Aorta (tissue), 5 donors: ENCODE data around the gene KIFC1. TPM values are rescaled to one million over a fixed set of nuclear protein-coding genes. Genes with fewer than 3 reads are reported as not detected.
"Not testable (repeated sequence)": the region's sequence is repeated elsewhere in the genome, so short reads cannot be mapped to it uniquely, and the experiment has no call there.

Experiments
- ATAC-seq: fragments of 200-7000 bp; cut with Tn5 transposase; one replicate; pipeline ENCODE4 v1.9.1; 2022; ENCODE audit warnings: moderate library complexity; ENCODE audit not compliant: low FRiP score
- DNase-seq, 2 donors: peaks; one replicate each; pipeline ENCODE4 v3.0.0-alpha.2; 2020
- H3K27ac ChIP-seq, 2 donors: one replicate each; pipeline ENCODE4 v1.5.1; 2013; ENCODE audit warnings: low read length in 2 of 2, mild to moderate bottlenecking in 2 of 2, moderate library complexity in 2 of 2, control low read depth in 1 of 2, inconsistent platforms in 1 of 2, low read depth in 1 of 2
- H3K27me3 ChIP-seq, 2 donors: one replicate each; pipeline ENCODE4 v1.6.1; 2013; ENCODE audit warnings: control low read depth in 1 of 2, low read length in 1 of 2, mild to moderate bottlenecking in 1 of 2, moderate library complexity in 1 of 2; ENCODE audit not compliant: insufficient read depth in 2 of 2, control insufficient read depth in 1 of 2
- H3K36me3 ChIP-seq, 2 donors: one replicate each; pipeline ENCODE4 v1.6.1; 2013; ENCODE audit warnings: control low read depth in 1 of 2, low read length in 1 of 2, mild to moderate bottlenecking in 1 of 2; ENCODE audit not compliant: insufficient read depth in 2 of 2, control insufficient read depth in 1 of 2
- H3K4me1 ChIP-seq, 2 donors: one replicate each; pipeline ENCODE4 v1.6.1; 2013; ENCODE audit warnings: low read length in 2 of 2, control low read depth in 1 of 2, mild to moderate bottlenecking in 1 of 2, moderate library complexity in 1 of 2; ENCODE audit not compliant: insufficient read depth in 2 of 2, control insufficient read depth in 1 of 2
- H3K4me3 ChIP-seq, 2 donors: one replicate each; pipeline ENCODE4 v1.5.1; 2013; ENCODE audit warnings: low read length in 2 of 2, control low read depth in 1 of 2, mild to moderate bottlenecking in 1 of 2
- H3K9me3 ChIP-seq: one replicate; pipeline ENCODE4 v1.6.1; 2013; ENCODE audit warnings: mild to moderate bottlenecking, low read length; ENCODE audit not compliant: control insufficient read depth
- WGBS, 2 donors: extraction: QIAGEN DNeasy Blood & Tissue Kit; methylation state at CpG; one replicate each; pipeline ENCODE4 v1.1.7; 2013; 5-methylcytosine and 5-hydroxymethylcytosine counted together
- intact Hi-C, 2 donors: fragments of 100-400 bp; cut with DNase I; formaldehyde crosslinking; loops; one replicate each; pipeline versions ENCODE4 v1.14.2 to v1.15.0; 2022
- polyA plus RNA-seq, 2 donors: library from polyadenylated mRNA; stranded (reverse); fragments of 200-250 nt; gene quantifications; one replicate each; pipeline ENCODE4 v1.2.3, GENCODE V29; 2013
- total RNA-seq, 2 donors: library from RNA; stranded (reverse); fragmentation: NEBNext Ultra II Directional; extraction: Animal tissue kit (Norgen Biotek cat#: 25700); gene quantifications; one replicate each; pipeline ENCODE4 v1.2.1, GENCODE V29; 2021
- donor health status: healthy with polysubstance abuse.
- donor health status: Bipolar disorder and iron deficiency.
- donor health status: DM: no; HTN: no; CAD: no.
- donor health status: DM: no; HTN: no; CAD: no.
- donor health status: DM: yes; HTN: yes; CAD: no.

The KIFC1 gene
- total and polyA plus RNA-seq, 4 donors = 1.3 to 2.0 (median 1.5) TPM; not detected in 1

GRCh38 chr6:33384581-33385020 is 7.0 kb upstream of the KIFC1 start:
- no peak overlapping the region for H3K4me3 ChIP-seq
- no peaks in the 10 kb centered on the region for H3K9me3 ChIP-seq
- intact Hi-C loops = no loop called here
- no peaks in the 10 kb centered on the region for H3K27me3 ChIP-seq
- 21 to 33% methylated on average over 4 of the region's 4 CpGs for WGBS, 2 donors
- DNase-seq (no peak), ATAC-seq (peak; percentile 50)
- H3K4me1 ChIP-seq = no peaks in the 10 kb centered on the region
- no peak overlapping the region for H3K27ac ChIP-seq
- H3K36me3 ChIP-seq = no peaks in the 10 kb centered on the region

GRCh38 chr6:33390173-33390572 is 1.4 kb upstream of the KIFC1 start:
- no peaks in the 10 kb centered on the region for H3K36me3 ChIP-seq
- H3K9me3 ChIP-seq = no peaks in the 10 kb centered on the region
- H3K27ac ChIP-seq = no peak overlapping the region
- DNase-seq = no peak
- WGBS, 2 donors = 90 to 96% methylated on average over 2 of the region's 2 CpGs
- H3K4me1 ChIP-seq = no peaks in the 10 kb centered on the region
- H3K27me3 ChIP-seq = no peaks in the 10 kb centered on the region
- no peak overlapping the region for H3K4me3 ChIP-seq
- intact Hi-C loops = loop anchor here in 1 of 2 donors (2.0 kb wide), 1 partner anchor 37 kb away; no protein-coding TSS in a partner anchor
- ATAC-seq = no peak

GRCh38 chr6:33390767-33391277 is 801 bp upstream of the KIFC1 start:
- intact Hi-C loops = loop anchor here (1.0 to 2.0 kb wide), 3 partner anchors 19 to 36 kb away; no protein-coding TSS in a partner anchor
- Histone ChIP-seq H3K27me3 (no peaks in the 10 kb centered on the region), H3K27ac (peak overlapping the region in 1 of 2 donors; percentile 79), H3K4me3 (no peak overlapping the region), H3K9me3 (no peaks in the 10 kb centered on the region), H3K36me3 (no peaks in the 10 kb centered on the region), H3K4me1 (no peaks in the 10 kb centered on the region)
- ATAC-seq (no peak), DNase-seq (no peak)
- WGBS, 2 donors = 74 to 81% methylated on average over 9 of the region's 9 CpGs

- Histone ChIP-seq H3K36me3 (no peaks in the 10 kb centered on the region), H3K4me3 (no peak overlapping the region), H3K27me3 (no peaks in the 10 kb centered on the region), H3K9me3 (no peaks in the 10 kb centered on the region), H3K4me1 (no peaks in the 10 kb centered on the region), H3K27ac (no peak overlapping the region)
- intact Hi-C loops = loop anchor here (1.0 to 2.0 kb wide), 3 partner anchors 18 to 35 kb away; no protein-coding TSS in a partner anchor
- DNase-seq (no peak), ATAC-seq (no peak)
- WGBS, 2 donors = 0% methylated on average over 31 of the region's 31 CpGs
These were observed 435 bp downstream of the KIFC1 start for GRCh38 chr6:33391922-33392594.

- intact Hi-C loops = no loop called here
- ATAC-seq = no peak
- Histone ChIP-seq H3K36me3 (no peaks in the 10 kb centered on the region), H3K27ac (no peak overlapping the region), H3K4me3 (no peak overlapping the region), H3K4me1 (no peaks in the 10 kb centered on the region), H3K27me3 (no peaks in the 10 kb centered on the region), H3K9me3 (no peaks in the 10 kb centered on the region)
- 38 to 46% methylated on average over 5 of the region's 5 CpGs for WGBS, 2 donors
- no peak for DNase-seq
These were observed 949 bp downstream of the KIFC1 start for GRCh38 chr6:33392595-33392948.

GRCh38 chr6:33392979-33393378 is 1.4 kb downstream of the KIFC1 start:
- H3K36me3 ChIP-seq = no peaks in the 10 kb centered on the region
- WGBS, 2 donors = 59% methylated on average over 3 of the region's 3 CpGs
- intact Hi-C loops = no loop called here
- ATAC-seq (no peak), DNase-seq (no peak)
- no peak overlapping the region for H3K4me3 ChIP-seq
- H3K4me1 ChIP-seq = no peaks in the 10 kb centered on the region
- no peaks in the 10 kb centered on the region for H3K9me3 ChIP-seq
- no peaks in the 10 kb centered on the region for H3K27me3 ChIP-seq
- H3K27ac ChIP-seq = no peak overlapping the region

GRCh38 chr6:33397541-33397940 is 5.9 kb downstream of the KIFC1 start:
- H3K27ac ChIP-seq = no peak overlapping the region
- WGBS, 2 donors = 79 to 87% methylated on average over 1 of the region's 1 CpG
- DNase-seq (no peak), ATAC-seq (no peak)
- H3K9me3 ChIP-seq = no peaks in the 10 kb centered on the region
- intact Hi-C loops = no loop called here
- no peaks in the 10 kb centered on the region for H3K36me3 ChIP-seq
- no peak overlapping the region for H3K4me3 ChIP-seq
- H3K27me3 ChIP-seq = no peaks in the 10 kb centered on the region
- H3K4me1 ChIP-seq = no peaks in the 10 kb centered on the region

- H3K27me3 ChIP-seq, H3K9me3 ChIP-seq, H3K27ac ChIP-seq, intact Hi-C loops, ATAC-seq, H3K36me3 ChIP-seq, H3K4me3 ChIP-seq, DNase-seq, H3K4me1 ChIP-seq: not testable (repeated sequence)
- 95 to 97% methylated on average over 3 of the region's 3 CpGs for WGBS, 2 donors
These were observed 7.0 kb downstream of the KIFC1 start for GRCh38 chr6:33398601-33399000.

- ATAC-seq, DNase-seq, H3K36me3 ChIP-seq, intact Hi-C loops, H3K9me3 ChIP-seq, H3K27me3 ChIP-seq, H3K4me3 ChIP-seq, H3K4me1 ChIP-seq, H3K27ac ChIP-seq: not testable (repeated sequence)
- 96 to 97% methylated on average over 6 of the region's 6 CpGs for WGBS, 2 donors
These were observed 8.3 kb downstream of the KIFC1 start for GRCh38 chr6:33399881-33400280.
